Measurements from ENCODE around the gene EPHA7. TPM values are rescaled to one million over a fixed set of nuclear protein-coding genes. Genes with fewer than 3 reads are reported as not detected.
A peak's percentile ranks its signal among the peaks of the same experiment; 100 is the strongest.

EPHA7 gene
- total RNA-seq = 1 to 10 TPM in 1 of 2 donors, under 1 TPM in 1; 0.75 to 2.4 TPM
- polyA plus RNA-seq = not detected
- long read RNA-seq, donor 1 = 0 reads
- long read RNA-seq, donor 2, partial matches to known transcripts = 0 of 2 reads
- long read RNA-seq, donor 2, other reads (novel, unspliced or antisense) = 2 of 2 reads

DNA sequence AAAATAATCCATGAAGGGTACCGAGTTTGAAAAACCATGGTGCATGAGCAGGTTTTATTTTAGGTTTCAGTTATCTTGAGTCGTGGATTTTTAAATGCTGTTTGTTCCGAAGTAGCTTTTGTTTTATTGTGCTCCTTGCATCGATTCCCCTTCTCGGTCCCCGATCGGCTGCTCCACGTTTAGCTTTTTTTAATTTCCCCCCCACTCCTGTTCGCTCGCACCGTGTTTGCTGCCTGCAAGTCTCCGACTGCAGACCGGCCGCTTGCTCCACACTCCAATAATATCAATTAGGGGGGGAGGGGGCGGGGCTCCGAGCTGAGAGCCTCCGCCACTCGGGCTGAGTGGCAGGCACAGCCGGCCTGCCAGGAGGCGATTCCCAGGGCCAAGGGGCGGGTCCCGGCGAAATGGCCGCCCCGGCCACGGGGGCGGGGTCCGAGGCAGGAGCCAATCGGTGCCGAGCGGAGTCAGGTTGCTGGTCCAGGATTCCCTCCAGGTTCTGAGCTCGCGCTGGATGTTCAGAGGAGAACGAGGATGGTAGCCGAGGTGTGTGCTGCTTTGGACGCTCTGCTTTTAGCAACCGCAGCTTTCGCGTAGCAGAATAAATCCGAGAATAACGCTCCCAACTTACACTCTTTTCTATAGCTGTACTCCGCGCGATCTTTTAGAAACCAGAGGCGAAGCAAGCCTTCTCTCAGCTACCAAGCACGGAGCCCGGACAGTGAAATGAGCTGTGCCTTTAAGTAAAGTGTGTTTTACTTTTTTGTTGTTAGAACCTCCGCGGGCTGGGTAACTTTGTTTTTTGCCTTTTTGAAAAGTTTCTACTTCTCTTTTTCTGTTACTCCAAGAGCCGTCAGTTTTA is at the start of gene EPHA7:
TSS of gene EPHA7 (minus strand) at position 256 of the 859 bp plus-strand sequence. CDS start at position 38, 218 bp downstream.
- no peaks in the 10 kb centered on the region for H3K9me3 ChIP-seq (ENCODE audit: control insufficient read depth, low read length)
- H3K4me3 ChIP-seq (ENCODE audit: low read length in 2 of 2) = peak within 1 kb of the TSS; percentile 42 to 49
- no peaks in the 10 kb centered on the region for H3K36me3 ChIP-seq (ENCODE audit: control insufficient read depth in 1 of 2, insufficient read depth in 2 of 2, low read length in 1 of 2)
- peak; percentile 96 for ATAC-seq (ENCODE audit: low FRiP score)
- intact Hi-C loops (cut with DNase I) = no loop called here
- H3K4me1 ChIP-seq (ENCODE audit: control insufficient read depth in 1 of 2, insufficient read depth in 2 of 2, low read length in 2 of 2) = no peaks in the 10 kb centered on the region
- WGBS, 2 donors = 1% methylated on average over 50 of the region's 50 CpGs
- H3K27me3 ChIP-seq (ENCODE audit: control insufficient read depth in 1 of 2, insufficient read depth in 2 of 2, low read length in 1 of 2) = no peaks in the 10 kb centered on the region
- no peak within 1 kb of the TSS for H3K27ac ChIP-seq (ENCODE audit: low read depth in 1 of 2, low read length in 2 of 2)
- peak; percentile 87 to 95 for DNase-seq

DNA sequence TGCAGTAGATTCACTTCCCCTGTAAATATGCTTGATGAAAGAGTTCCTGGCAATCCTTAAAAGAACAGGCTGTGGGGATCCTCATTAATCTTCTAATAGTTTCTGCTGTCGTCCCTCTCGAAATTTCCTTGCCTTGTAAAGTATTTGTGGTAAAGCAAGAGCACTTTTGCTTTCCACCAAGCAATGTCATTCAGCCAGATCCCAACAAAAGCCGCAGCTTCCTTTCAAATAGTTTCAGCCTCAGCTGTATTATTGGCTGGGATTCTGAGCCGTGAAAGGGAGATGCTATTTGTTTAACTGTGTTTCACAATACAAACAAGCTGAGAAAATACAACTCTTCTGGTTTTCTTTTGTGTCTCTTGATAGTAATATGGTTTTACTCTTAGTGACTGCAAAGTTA is 48.9 kb upstream of the EPHA7 start:
- no peak for DNase-seq
- WGBS, 2 donors = 10 to 13% methylated on average over 4 of the region's 4 CpGs
- Histone ChIP-seq H3K4me3 (ENCODE audit: low read length in 2 of 2) (no peak overlapping the region), H3K4me1 (ENCODE audit: control insufficient read depth in 1 of 2, insufficient read depth in 2 of 2, low read length in 2 of 2) (no peaks in the 10 kb centered on the region), H3K27ac (ENCODE audit: low read depth in 1 of 2, low read length in 2 of 2) (no peak overlapping the region), H3K27me3 (ENCODE audit: control insufficient read depth in 1 of 2, insufficient read depth in 2 of 2, low read length in 1 of 2) (no peaks in the 10 kb centered on the region), H3K36me3 (ENCODE audit: control insufficient read depth in 1 of 2, insufficient read depth in 2 of 2, low read length in 1 of 2) (no peaks in the 10 kb centered on the region), H3K9me3 (ENCODE audit: control insufficient read depth, low read length) (no peaks in the 10 kb centered on the region)
- no peak for ATAC-seq (ENCODE audit: low FRiP score)
- intact Hi-C loops (cut with DNase I) = no loop called here

DNA sequence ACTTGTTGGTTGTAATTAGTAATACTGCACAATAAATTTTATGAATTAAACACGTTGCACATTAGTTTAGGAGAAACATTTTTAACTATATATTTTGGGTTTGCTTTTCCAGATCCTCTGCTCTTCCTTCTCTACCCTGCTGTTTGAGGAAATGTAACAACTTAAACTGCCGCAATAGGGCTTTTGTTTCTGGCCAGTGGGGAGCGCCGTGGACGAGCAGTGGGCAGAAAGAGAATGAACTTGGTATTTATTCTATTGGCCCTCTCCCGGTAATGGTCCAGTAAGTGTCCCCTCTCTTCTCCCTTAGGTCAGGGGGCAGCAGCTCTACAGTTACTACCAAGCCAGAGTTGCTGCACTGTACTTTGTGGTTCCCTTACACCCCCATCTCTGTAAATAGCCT is 35.2 kb upstream of the EPHA7 start:
- ATAC-seq (ENCODE audit: low FRiP score) = no peak
- intact Hi-C loops (cut with DNase I) = no loop called here
- WGBS, 2 donors = 84 to 86% methylated on average over 6 of the region's 6 CpGs

DNA sequence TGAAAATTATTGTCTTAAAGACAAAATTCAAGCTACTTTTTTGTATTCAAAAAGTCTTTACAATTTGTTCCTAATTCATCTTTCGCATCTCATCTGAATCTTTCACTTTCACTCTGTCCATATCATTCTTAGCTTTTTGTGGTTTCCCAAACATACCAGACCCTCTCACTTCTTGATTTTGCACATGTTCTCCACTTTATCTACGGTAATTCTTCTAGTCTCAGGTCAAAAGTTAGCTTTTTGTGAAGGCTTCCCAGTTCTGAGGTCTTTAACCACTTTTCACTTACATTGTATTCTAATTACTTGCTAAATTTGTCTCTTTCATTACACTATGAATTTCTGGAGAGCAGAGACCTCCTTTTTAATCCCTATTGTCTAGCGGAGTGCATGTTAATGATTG is 34.6 kb upstream of the EPHA7 start:
- no peak for ATAC-seq (ENCODE audit: low FRiP score)
- Histone ChIP-seq H3K36me3 (ENCODE audit: control insufficient read depth in 1 of 2, insufficient read depth in 2 of 2, low read length in 1 of 2) (no peaks in the 10 kb centered on the region), H3K9me3 (ENCODE audit: control insufficient read depth, low read length) (no peaks in the 10 kb centered on the region), H3K27me3 (ENCODE audit: control insufficient read depth in 1 of 2, insufficient read depth in 2 of 2, low read length in 1 of 2) (no peaks in the 10 kb centered on the region), H3K27ac (ENCODE audit: low read depth in 1 of 2, low read length in 2 of 2) (no peak overlapping the region), H3K4me1 (ENCODE audit: control insufficient read depth in 1 of 2, insufficient read depth in 2 of 2, low read length in 2 of 2) (no peaks in the 10 kb centered on the region), H3K4me3 (ENCODE audit: low read length in 2 of 2) (no peak overlapping the region)
- intact Hi-C loops (cut with DNase I) = no loop called here
- DNase-seq = no peak
- WGBS, 2 donors = 93 to 95% methylated on average over 3 of the region's 3 CpGs

More for the DNA sequence above, 35.2 kb upstream of the EPHA7 start:
- Histone ChIP-seq H3K4me1 (ENCODE audit: control insufficient read depth in 1 of 2, insufficient read depth in 2 of 2, low read length in 2 of 2) (no peaks in the 10 kb centered on the region), H3K27ac (ENCODE audit: low read depth in 1 of 2, low read length in 2 of 2) (no peak overlapping the region), H3K36me3 (ENCODE audit: control insufficient read depth in 1 of 2, insufficient read depth in 2 of 2, low read length in 1 of 2) (no peaks in the 10 kb centered on the region), H3K9me3 (ENCODE audit: control insufficient read depth, low read length) (no peaks in the 10 kb centered on the region), H3K27me3 (ENCODE audit: control insufficient read depth in 1 of 2, insufficient read depth in 2 of 2, low read length in 1 of 2) (no peaks in the 10 kb centered on the region), H3K4me3 (ENCODE audit: low read length in 2 of 2) (no peak overlapping the region)
- DNase-seq = no peak

DNA sequence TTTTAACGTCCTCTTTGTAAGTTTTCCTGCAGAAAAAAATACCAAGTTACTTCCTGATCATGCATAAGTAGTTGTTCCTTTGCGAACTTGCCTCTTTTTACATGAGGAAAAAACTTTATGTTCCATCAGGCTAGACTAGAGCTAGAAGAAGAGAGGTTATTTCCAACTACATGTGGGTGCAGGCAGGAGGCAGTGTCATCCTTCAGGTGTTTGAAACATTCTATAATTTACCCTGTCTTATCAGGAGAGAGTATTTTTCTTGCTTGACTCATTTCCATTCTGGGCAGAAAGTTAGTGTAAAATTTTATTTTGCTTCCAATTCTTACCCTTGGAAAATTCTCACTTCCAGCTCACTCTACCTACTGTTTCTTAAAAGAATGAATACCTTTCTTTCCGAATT is 28.5 kb upstream of the EPHA7 start:
- intact Hi-C loops (cut with DNase I) = no loop called here
- no peak overlapping the region for H3K4me3 ChIP-seq (ENCODE audit: low read length in 2 of 2)
- no peaks in the 10 kb centered on the region for H3K36me3 ChIP-seq (ENCODE audit: control insufficient read depth in 1 of 2, insufficient read depth in 2 of 2, low read length in 1 of 2)
- ATAC-seq (ENCODE audit: low FRiP score) = no peak
- no peak overlapping the region for H3K27ac ChIP-seq (ENCODE audit: low read depth in 1 of 2, low read length in 2 of 2)
- DNase-seq = no peak
- no peaks in the 10 kb centered on the region for H3K4me1 ChIP-seq (ENCODE audit: control insufficient read depth in 1 of 2, insufficient read depth in 2 of 2, low read length in 2 of 2)
- 82 to 87% methylated on average over 3 of the region's 3 CpGs for WGBS, 2 donors
- H3K27me3 ChIP-seq (ENCODE audit: control insufficient read depth in 1 of 2, insufficient read depth in 2 of 2, low read length in 1 of 2) = no peaks in the 10 kb centered on the region
- no peaks in the 10 kb centered on the region for H3K9me3 ChIP-seq (ENCODE audit: control insufficient read depth, low read length)

DNA sequence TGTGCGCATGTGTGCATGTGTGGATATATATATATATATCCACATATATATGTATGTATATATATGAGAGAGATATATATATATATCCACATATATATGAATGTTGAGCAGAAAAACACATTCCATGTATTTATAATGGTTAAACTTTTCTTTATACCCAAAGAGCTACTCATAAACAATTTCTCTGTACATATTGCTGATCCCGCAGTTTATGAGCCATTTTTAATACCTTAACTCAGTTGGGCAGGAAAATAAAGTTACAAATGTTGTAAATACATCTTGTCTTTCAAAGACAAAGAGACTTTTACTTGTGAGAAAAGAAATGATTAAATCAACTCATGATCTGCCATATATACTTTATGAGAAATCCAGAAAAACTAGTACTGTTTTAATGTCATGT is 18.1 kb upstream of the EPHA7 start:
- WGBS, 2 donors = 96 to 98% methylated on average over 2 of the region's 2 CpGs
- H3K27ac ChIP-seq (ENCODE audit: low read depth in 1 of 2, low read length in 2 of 2) = no peak overlapping the region
- ATAC-seq (ENCODE audit: low FRiP score) (no peak), DNase-seq (no peak)
- no peaks in the 10 kb centered on the region for H3K9me3 ChIP-seq (ENCODE audit: control insufficient read depth, low read length)
- H3K36me3 ChIP-seq (ENCODE audit: control insufficient read depth in 1 of 2, insufficient read depth in 2 of 2, low read length in 1 of 2) = no peaks in the 10 kb centered on the region
- H3K4me1 ChIP-seq (ENCODE audit: control insufficient read depth in 1 of 2, insufficient read depth in 2 of 2, low read length in 2 of 2) = no peaks in the 10 kb centered on the region
- peaks cover 0 to 2% of the 10 kb centered on the region in 2 donors for H3K27me3 ChIP-seq (ENCODE audit: control insufficient read depth in 1 of 2, insufficient read depth in 2 of 2, low read length in 1 of 2)
- H3K4me3 ChIP-seq (ENCODE audit: low read length in 2 of 2) = no peak overlapping the region
- intact Hi-C loops (cut with DNase I) = no loop called here

DNA sequence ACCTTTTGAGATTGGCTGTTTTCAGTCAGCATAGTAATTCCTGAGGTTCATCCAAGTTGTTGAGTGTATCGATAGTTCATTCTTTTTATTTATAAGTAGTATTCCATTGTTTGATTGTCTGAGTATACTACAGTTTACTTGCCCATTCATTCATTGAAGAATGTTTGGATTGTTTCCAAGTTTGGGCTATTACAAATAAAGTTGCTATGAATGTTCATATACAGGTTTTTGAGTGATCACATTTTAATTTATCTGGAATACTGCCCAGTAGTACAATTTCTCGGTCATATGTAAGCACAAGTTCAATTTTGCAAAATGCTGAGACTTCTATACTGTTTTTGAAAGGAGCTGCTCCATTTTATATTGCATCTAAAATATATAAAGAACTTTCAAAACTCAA is 14.2 kb upstream of the EPHA7 start:
- Histone ChIP-seq H3K27ac (ENCODE audit: low read depth in 1 of 2, low read length in 2 of 2) (no peak overlapping the region), H3K27me3 (ENCODE audit: control insufficient read depth in 1 of 2, insufficient read depth in 2 of 2, low read length in 1 of 2) (peaks cover 0 to 2% of the 10 kb centered on the region in 2 donors), H3K4me1 (ENCODE audit: control insufficient read depth in 1 of 2, insufficient read depth in 2 of 2, low read length in 2 of 2) (no peaks in the 10 kb centered on the region), H3K36me3 (ENCODE audit: control insufficient read depth in 1 of 2, insufficient read depth in 2 of 2, low read length in 1 of 2) (no peaks in the 10 kb centered on the region), H3K9me3 (ENCODE audit: control insufficient read depth, low read length) (no peaks in the 10 kb centered on the region), H3K4me3 (ENCODE audit: low read length in 2 of 2) (no peak overlapping the region)
- no peak for ATAC-seq (ENCODE audit: low FRiP score)
- WGBS, 2 donors = 32 to 62% methylated on average over 2 of the region's 2 CpGs
- intact Hi-C loops (cut with DNase I) = no loop called here
- no peak for DNase-seq

DNA sequence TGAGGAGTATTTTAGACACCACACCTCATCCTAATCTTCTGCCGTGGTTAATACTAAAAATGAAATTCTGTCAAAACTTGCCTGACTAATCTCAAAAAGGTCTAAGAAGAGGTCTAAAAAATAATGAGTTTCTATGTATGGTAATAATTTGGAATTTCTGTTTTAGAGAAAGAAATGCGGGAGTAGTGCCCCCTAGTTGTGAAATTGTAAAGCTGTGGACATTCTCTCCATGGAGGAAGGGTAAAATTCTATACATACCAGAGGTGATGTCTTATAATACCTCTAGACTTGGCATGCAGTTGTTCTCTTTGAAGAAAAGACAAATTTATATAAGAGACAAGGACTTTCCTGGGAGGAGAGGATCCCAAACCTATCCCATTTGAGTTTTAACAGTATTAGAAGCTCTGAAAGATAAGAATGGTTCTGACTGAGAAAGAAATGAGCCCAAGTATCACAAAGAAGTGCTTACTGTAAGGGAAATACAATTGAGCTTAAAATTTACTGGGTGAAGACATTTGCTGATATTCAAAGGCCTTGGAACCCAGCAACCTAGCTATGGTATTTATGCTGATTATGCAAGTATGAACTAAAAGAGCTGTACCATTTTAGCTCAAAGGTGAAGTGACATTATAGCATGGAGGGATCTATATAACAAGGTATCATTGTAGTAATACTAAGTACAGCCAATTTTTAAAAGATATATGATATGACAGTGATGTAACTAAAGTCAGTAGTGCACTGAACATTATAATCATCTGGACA is 5.1 kb upstream of the EPHA7 start:
- no peak for ATAC-seq (ENCODE audit: low FRiP score)
- no peaks in the 10 kb centered on the region for H3K36me3 ChIP-seq (ENCODE audit: control insufficient read depth in 1 of 2, insufficient read depth in 2 of 2, low read length in 1 of 2)
- no peak overlapping the region for H3K4me3 ChIP-seq (ENCODE audit: low read length in 2 of 2)
- H3K4me1 ChIP-seq (ENCODE audit: control insufficient read depth in 1 of 2, insufficient read depth in 2 of 2, low read length in 2 of 2) = no peaks in the 10 kb centered on the region
- H3K9me3 ChIP-seq (ENCODE audit: control insufficient read depth, low read length) = no peaks in the 10 kb centered on the region
- DNase-seq = no peak
- H3K27me3 ChIP-seq (ENCODE audit: control insufficient read depth in 1 of 2, insufficient read depth in 2 of 2, low read length in 1 of 2) = no peaks in the 10 kb centered on the region
- no peak overlapping the region for H3K27ac ChIP-seq (ENCODE audit: low read depth in 1 of 2, low read length in 2 of 2)
- intact Hi-C loops (cut with DNase I) = no loop called here
- 25 to 30% methylated on average over 2 of the region's 2 CpGs for WGBS, 2 donors
